Natural killer cell (primary cell): Measurements from ENCODE around the gene UBE2C. TPM values are rescaled to one million over a fixed set of nuclear protein-coding genes. Genes with fewer than 3 reads are reported as not detected.

Source experiments
- ATAC-seq, 3 donors: fragments of 150-1000 bp in 2 of 3; fragments of 200-7000 bp in 1 of 3; cut with Tn5 transposase; 1 replicate in 1 of 3; 2 replicates in 2 of 3; pipeline ENCODE4 v1.10.0; 2021; ENCODE audit warnings: mild to moderate bottlenecking in 2 of 3, moderate library complexity in 2 of 3
- DNase-seq, 2 donors: peaks; one replicate each; pipeline versions ENCODE4 v3.0.0 to v3.0.0-alpha.2; 2013 to 2021; ENCODE audit warnings: mixed read lengths in 1 of 2
- H3K27ac ChIP-seq: one replicate; pipeline ENCODE4 v1.5.1; 2013; ENCODE audit warnings: mild to moderate bottlenecking, low read length
- H3K27me3 ChIP-seq: one replicate; pipeline ENCODE4 v1.6.1; 2013; ENCODE audit warnings: low read length; ENCODE audit not compliant: control insufficient read depth, insufficient read depth
- H3K36me3 ChIP-seq: one replicate; pipeline ENCODE4 v1.6.1; 2013; ENCODE audit warnings: low read length; ENCODE audit not compliant: control insufficient read depth, insufficient read depth
- H3K4me1 ChIP-seq: one replicate; pipeline ENCODE4 v1.6.1; 2013; ENCODE audit warnings: low read length; ENCODE audit not compliant: control insufficient read depth, insufficient read depth
- H3K4me3 ChIP-seq: one replicate; pipeline ENCODE4 v1.5.1; 2013; ENCODE audit warnings: low read length
- H3K9me3 ChIP-seq: one replicate; pipeline ENCODE4 v1.6.1; 2013; ENCODE audit warnings: low read length; ENCODE audit not compliant: control insufficient read depth, insufficient read depth
- H3K27ac Mint-ChIP-seq, 2 donors: one replicate each; pipeline ENCODE4 v1.8.0; 2022; ENCODE audit warnings: mild to moderate bottlenecking in 2 of 2, mixed read lengths in 2 of 2, moderate library complexity in 1 of 2
- H3K27me3 Mint-ChIP-seq, 2 donors: one replicate each; pipeline ENCODE4 v1.8.0; 2022; ENCODE audit warnings: low read depth in 2 of 2, mixed read lengths in 2 of 2
- H3K36me3 Mint-ChIP-seq: one replicate; pipeline ENCODE4 v1.8.0; 2022; ENCODE audit warnings: mixed read lengths
- H3K4me1 Mint-ChIP-seq, 2 donors: one replicate each; pipeline ENCODE4 v1.8.0; 2022; ENCODE audit warnings: mixed read lengths in 2 of 2
- H3K4me3 Mint-ChIP-seq: one replicate; pipeline ENCODE4 v1.8.0; 2022; ENCODE audit warnings: mild to moderate bottlenecking, moderate library complexity, mixed read lengths
- H3K9me3 Mint-ChIP-seq, 2 donors: one replicate each; pipeline ENCODE4 v1.8.0; 2022; ENCODE audit warnings: mixed read lengths in 2 of 2
- WGBS: methylation state at CpG from one replicate; pipeline ENCODE4 v1.1.7; 2013; ENCODE audit warnings: missing lambda C conversion rate; ENCODE audit not compliant: insufficient coverage; 5-methylcytosine and 5-hydroxymethylcytosine counted together
- intact Hi-C: fragments of 100-400 bp; cut with micrococcal nuclease; formaldehyde crosslinking; loops from one replicate; pipeline ENCODE4 v1.14.2; 2022
- total RNA-seq, 4 donors: library from RNA; stranded (reverse); fragments of 120-200 nt in 1 of 4; gene quantifications; one replicate each; pipeline versions ENCODE4 v1.2.3 to v1.2.4, GENCODE V29; 2013 to 2022
- TF ChIP-seq, protein P1 (sequence below): fragments of 200-600 bp; IDR thresholded peaks from one replicate; pipeline ENCODE4 v1.8.0; 2022; ENCODE audit warnings: antibody characterized with exemption

Gene UBE2C
- total RNA-seq, 3 donors from 2014 or later (not counting 1 experiment from before 2014, with no cell fraction given), result 0.54 to 3.2 TPM; not detected in 1

GRCh38 chr20:45775411-45775810, 37.0 kb upstream of the UBE2C start:
- WGBS, result 80% methylated on average over 6 of the region's 6 CpGs
- TF ChIP-seq, protein P1, sequence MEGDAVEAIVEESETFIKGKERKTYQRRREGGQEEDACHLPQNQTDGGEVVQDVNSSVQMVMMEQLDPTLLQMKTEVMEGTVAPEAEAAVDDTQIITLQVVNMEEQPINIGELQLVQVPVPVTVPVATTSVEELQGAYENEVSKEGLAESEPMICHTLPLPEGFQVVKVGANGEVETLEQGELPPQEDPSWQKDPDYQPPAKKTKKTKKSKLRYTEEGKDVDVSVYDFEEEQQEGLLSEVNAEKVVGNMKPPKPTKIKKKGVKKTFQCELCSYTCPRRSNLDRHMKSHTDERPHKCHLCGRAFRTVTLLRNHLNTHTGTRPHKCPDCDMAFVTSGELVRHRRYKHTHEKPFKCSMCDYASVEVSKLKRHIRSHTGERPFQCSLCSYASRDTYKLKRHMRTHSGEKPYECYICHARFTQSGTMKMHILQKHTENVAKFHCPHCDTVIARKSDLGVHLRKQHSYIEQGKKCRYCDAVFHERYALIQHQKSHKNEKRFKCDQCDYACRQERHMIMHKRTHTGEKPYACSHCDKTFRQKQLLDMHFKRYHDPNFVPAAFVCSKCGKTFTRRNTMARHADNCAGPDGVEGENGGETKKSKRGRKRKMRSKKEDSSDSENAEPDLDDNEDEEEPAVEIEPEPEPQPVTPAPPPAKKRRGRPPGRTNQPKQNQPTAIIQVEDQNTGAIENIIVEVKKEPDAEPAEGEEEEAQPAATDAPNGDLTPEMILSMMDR, result no peak
- DNase-seq (no peak), ATAC-seq (no peak)
- H3K27me3 ChIP-seq, result no peaks in the 10 kb centered on the region
- peaks cover 3 to 4% of the 10 kb centered on the region in 2 donors for H3K4me1 Mint-ChIP-seq
- H3K4me3 ChIP-seq, result no peak overlapping the region
- H3K27ac Mint-ChIP-seq, result no peak overlapping the region
- no peaks in the 10 kb centered on the region for H3K4me1 ChIP-seq
- no peaks in the 10 kb centered on the region for H3K36me3 ChIP-seq
- H3K9me3 ChIP-seq, result no peaks in the 10 kb centered on the region
- H3K27me3 Mint-ChIP-seq, result peaks cover 7 to 26% of the 10 kb centered on the region in 2 donors
- H3K4me3 Mint-ChIP-seq, result no peak overlapping the region
- no peaks in the 10 kb centered on the region for H3K36me3 Mint-ChIP-seq
- H3K27ac ChIP-seq, result no peak overlapping the region
- H3K9me3 Mint-ChIP-seq, result no peaks in the 10 kb centered on the region
- intact Hi-C loops, result no loop called here

GRCh38 chr20:45776931-45777330, 35.5 kb upstream of the UBE2C start:
- ATAC-seq, result no peak
- DNase-seq, result no peak
- Histone ChIP-seq H3K4me1 (no peaks in the 10 kb centered on the region), H3K4me3 (no peak overlapping the region), H3K9me3 (no peaks in the 10 kb centered on the region), H3K27me3 (no peaks in the 10 kb centered on the region), H3K36me3 (no peaks in the 10 kb centered on the region), H3K27ac (no peak overlapping the region)
- no peak overlapping the region for H3K4me3 Mint-ChIP-seq
- no peak overlapping the region for H3K27ac Mint-ChIP-seq
- TF ChIP-seq, protein P1, result no peak
- H3K36me3 Mint-ChIP-seq, result no peaks in the 10 kb centered on the region
- no peaks in the 10 kb centered on the region for H3K4me1 Mint-ChIP-seq
- WGBS, result 90% methylated on average over 6 of the region's 7 CpGs
- peaks cover 7 to 26% of the 10 kb centered on the region in 2 donors for H3K27me3 Mint-ChIP-seq
- intact Hi-C loops, result no loop called here
- H3K9me3 Mint-ChIP-seq, result no peaks in the 10 kb centered on the region

DNA sequence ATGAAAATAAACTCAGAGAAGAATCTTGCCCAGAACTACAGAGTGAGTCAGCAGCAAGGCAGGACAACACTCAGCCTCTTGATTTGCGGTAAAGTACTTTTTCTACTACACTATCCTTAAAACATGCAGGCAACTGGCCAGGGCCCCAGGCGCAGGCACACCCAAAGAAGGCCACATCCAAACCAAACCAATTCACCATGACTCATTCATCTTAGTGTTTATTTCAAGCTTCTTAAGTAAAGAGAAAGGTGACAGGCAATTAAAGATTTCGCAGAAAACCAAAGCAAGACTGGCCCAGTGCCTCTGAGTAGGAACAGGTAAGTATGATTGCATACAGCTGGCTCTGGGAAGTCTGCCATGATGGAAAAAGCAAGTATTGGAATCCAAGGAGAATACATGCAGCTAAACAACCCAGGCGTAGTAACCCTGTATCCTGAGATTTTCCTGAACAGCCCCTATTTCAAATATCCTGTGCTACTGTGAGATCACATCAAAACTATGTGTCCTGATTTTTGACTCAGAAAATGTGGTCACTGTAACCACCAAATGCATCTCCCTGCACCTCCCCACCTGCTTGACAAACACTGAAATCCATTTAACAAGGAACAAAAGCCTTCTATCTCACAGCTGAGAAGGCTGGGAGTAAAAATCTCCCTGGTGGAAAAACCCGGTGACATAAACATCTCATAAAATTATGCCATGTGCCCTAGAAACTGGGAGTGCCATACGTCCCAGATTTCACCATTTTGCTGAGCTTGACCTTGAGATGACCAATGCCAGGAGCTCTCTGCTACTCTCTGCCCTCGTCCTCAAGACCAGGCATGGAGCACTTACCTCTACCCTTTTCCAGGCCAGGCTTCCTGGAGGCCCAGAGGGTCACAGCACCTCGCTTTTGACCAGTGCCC, 33.2 kb upstream of the UBE2C start:
- H3K4me3 ChIP-seq, result no peak overlapping the region
- H3K27ac ChIP-seq, result no peak overlapping the region
- H3K4me1 ChIP-seq, result no peaks in the 10 kb centered on the region
- H3K9me3 ChIP-seq, result no peaks in the 10 kb centered on the region
- no peaks in the 10 kb centered on the region for H3K9me3 Mint-ChIP-seq
- H3K36me3 Mint-ChIP-seq, result no peaks in the 10 kb centered on the region
- WGBS, result 66% methylated on average over 8 of the region's 8 CpGs
- TF ChIP-seq, protein P1, result no peak
- peaks cover 8 to 20% of the 10 kb centered on the region in 2 donors for H3K27me3 Mint-ChIP-seq
- no peak overlapping the region for H3K27ac Mint-ChIP-seq
- H3K4me1 Mint-ChIP-seq, result no peaks in the 10 kb centered on the region
- no peak overlapping the region for H3K4me3 Mint-ChIP-seq
- intact Hi-C loops, result no loop called here
- no peaks in the 10 kb centered on the region for H3K27me3 ChIP-seq
- DNase-seq (no peak), ATAC-seq (no peak)
- H3K36me3 ChIP-seq, result no peaks in the 10 kb centered on the region
